NCI-H460 (cell line): Measurements from ENCODE around the gene PIK3R1. TPM values are rescaled to one million over a fixed set of nuclear protein-coding genes. Genes with fewer than 3 reads are reported as not detected.
"Not testable (repeated sequence)": the region's sequence is repeated elsewhere in the genome, so short reads cannot be mapped to it uniquely, and the experiment has no call there.

Experiments used
- DNase-seq: peaks from one replicate; pipeline ENCODE4 v3.0.0-alpha.2; 2016; ENCODE audit warnings: low read depth; ENCODE audit errors: extremely low read depth
- total RNA-seq: library from RNA; depleted of rRNA; stranded (reverse); fragments of >200 nt; shearing (Covaris generic); gene quantifications from 2 replicates; pipeline ENCODE4 v1.2.3, GENCODE V29; 2014

Gene PIK3R1
- total RNA-seq, 1 experiment from 2014 or later = 40.9 TPM

- DNase-seq = no peak
Observed at GRCh38 chr5:68192679-68193060, 22.9 kb upstream of the PIK3R1 start.

- DNase-seq = no peak
Observed at GRCh38 chr5:68193481-68194036, 22.0 kb upstream of the PIK3R1 start.

- DNase-seq = no peak
Observed at GRCh38 chr5:68194386-68194785, 21.2 kb upstream of the PIK3R1 start.

DNA sequence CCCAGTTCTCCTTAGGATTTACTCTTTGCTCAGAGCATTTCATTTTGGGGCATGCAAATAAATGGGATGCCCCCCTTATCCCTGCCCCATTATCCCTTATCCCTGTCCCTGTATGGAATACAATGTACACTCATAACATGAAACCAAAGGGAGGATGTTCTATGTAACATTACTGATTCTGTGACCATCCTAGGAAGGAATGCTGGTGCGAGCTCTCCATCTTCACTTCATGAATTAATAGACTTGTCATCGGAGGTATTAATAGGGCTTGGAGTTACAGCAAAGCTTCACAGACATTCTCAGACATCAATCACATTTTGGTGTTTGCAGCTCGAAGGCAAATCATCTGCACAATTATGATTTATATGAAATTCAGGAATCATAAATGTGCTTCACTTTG lies 20.4 kb upstream of the PIK3R1 start:
- no peak for DNase-seq

DNA sequence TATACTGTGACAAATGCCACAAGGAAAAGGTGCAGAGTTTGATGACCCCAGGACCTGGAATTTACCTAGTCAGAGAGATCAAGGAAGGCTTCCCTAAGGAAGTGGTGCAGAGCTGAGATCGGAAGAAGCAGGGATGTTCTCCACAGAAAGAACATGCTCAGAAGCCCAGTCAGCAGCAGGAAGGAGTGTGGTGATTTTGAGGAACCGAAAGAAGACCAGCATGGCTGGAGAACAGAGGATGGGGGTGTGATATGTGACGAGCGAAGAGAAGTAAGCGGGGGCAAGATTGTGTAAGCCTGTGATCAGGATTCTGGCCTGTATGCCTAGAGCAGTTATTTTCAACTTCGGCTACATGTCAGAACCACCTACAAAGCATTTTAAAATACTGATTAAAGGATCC lies 18.7 kb upstream of the PIK3R1 start:
- no peak for DNase-seq

DNA sequence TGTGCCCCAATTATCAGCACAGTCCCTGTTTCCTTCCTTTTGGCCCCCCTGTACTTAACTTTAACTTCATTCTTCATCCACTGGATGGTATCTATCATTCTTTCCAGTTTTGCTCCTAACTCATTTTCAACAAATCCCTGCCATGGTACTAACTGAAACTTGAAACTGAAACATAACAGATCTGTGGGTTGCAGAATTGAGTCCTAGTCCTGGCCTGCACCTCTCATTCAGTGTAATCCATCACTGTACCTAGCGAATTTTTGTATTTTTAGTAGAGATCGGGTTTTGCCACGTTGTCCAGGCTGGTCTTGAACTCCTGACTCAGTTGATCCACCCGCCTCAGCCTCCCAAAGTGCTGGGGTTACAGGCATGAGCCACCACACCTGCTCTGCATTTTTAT lies 15.3 kb upstream of the PIK3R1 start:
- DNase-seq = no peak

- not testable (repeated sequence) for DNase-seq
Observed at GRCh38 chr5:68210654-68211053, 4.9 kb upstream of the PIK3R1 start.

DNA sequence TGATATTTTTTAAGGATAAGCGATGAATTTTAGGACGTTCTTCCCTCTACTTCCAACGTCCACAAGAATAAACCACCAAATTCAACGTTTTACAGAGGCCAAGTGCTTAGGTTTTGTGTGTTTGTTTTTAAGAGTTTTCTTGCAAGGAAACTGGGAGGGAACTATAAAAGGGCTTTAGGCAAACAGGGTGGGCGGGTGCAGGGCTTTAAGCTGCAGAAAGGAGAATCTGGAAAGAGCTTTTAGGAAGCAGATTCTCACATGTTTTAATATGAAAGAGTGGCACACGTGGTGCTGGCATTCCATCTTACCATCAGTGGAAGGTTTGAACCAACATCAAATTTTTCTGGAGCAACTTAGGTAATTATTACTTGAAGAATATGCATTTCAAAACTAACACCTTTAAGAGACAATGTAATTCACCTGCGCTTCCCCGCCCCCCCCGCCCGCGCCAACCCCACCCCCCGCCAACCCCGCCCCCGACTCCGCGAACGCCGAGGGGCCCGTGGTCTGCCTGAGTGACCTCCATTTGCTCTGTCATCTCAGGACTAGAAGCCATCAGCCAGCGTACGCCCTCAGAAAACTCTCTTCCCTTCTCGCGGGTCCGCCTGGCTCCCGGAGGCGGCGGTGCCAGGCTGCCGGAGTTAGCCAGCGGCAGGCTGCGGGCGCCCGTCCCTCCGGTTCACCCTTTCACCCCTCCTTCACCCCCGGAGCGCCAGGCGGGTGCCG lies 911 bp upstream of the PIK3R1 start:
- no peak for DNase-seq

DNA sequence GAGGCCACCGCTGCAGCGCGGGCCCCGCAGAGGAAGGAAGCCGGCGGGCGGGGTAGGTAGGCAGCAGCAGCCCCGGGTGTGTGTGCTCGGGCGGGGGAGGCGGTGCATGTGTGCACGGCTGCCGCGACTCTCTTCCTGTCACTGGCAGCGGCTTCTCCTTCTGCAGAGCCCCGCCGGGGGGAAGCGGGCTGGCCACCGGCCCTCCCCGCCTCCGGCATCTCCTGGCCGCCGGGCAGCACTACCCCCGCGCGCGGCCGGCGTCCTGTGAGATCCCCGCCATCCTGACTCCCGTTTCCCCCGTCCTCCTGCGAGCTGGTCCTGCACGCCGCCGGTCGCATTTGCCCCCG lies 315 bp downstream of the PIK3R1 start:
- DNase-seq = no peak

DNA sequence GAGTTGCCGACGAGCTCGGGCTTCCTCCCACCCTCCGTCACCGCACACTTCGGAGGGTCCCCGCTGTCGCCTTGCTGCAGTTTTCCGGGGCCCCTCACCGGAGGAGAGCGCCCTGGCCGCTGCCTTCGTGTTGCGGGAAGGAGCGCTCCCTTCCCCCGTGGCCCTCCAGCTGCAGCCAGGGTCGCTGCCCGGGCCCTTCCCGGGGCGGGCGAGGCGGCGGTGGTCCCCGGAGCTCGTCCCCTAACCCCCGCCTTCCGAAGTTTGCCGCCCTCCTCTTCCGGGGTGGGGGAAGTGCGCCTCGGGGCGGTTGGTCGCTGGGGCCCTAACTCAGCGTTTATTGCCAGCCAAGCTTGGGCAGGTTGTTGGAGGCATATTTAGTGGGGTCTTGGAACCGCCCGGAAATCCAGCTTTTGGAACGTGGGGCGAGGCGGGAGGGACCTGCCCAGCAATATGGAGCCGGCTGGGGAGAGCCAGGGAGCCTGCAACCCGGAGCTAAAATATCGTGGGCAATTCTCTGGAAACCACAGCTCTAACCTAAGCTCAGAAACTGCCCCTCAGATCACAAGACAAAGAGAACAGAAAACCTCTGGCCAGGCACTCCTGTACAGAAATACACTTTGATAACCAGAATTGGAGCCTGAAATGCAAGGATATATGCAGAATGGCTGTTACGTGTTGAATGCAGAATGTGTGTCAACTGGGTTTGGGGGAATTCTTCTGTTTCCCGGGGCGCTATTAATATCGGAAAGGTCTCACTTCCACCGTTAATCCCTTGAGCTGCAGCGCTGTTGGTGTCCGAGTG lies 890 bp downstream of the PIK3R1 start:
- no peak for DNase-seq

DNA sequence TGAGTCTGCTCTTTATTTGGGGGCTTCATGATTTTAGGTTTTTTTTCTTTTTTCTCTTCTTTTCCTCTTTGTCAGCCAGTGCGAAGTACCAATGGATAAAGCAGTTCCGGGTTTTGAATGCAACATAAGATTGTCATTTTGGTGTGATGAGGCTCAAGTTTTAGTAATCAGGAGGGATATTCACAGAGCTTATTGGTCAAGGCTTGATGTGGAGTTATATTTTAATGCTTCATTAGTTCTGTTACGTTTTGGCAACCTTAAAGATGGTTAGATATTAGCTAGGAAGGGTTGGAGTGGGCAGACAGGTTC lies 1.4 kb downstream of the PIK3R1 start:
- no peak for DNase-seq

- no peak for DNase-seq
Observed at GRCh38 chr5:68217528-68217927, 2.0 kb downstream of the PIK3R1 start.

DNA sequence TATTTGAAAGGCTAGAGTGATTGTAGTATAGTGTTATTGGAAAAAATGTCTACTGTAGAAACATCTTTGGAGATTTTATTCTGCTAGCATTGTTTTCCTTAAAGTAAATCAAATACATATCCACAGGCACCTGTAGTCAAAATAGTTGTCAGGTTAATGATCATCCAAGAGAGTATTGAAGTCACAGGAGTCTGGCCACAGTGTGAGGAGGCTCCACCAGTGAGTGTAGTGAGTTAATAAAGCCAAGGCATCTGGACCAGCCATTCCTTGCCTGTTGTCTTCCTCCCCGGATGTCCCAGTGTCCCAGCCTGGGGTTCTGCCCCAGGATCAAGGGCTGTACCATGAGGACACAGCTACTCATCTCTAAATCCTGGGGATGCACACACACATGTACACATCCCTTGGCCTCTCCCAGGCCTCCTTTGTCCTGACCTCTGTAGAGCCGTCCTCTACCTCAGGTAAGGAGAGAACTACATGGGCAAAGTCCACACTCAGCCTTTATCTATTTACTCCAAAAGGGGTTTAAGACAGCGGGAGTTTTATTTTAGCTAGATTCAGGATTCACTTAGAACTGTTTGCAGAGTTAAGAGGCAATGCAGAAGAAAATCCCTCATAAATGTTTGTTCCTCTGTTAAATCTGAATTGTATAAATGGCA lies 3.7 kb downstream of the PIK3R1 start:
- no peak for DNase-seq

DNA sequence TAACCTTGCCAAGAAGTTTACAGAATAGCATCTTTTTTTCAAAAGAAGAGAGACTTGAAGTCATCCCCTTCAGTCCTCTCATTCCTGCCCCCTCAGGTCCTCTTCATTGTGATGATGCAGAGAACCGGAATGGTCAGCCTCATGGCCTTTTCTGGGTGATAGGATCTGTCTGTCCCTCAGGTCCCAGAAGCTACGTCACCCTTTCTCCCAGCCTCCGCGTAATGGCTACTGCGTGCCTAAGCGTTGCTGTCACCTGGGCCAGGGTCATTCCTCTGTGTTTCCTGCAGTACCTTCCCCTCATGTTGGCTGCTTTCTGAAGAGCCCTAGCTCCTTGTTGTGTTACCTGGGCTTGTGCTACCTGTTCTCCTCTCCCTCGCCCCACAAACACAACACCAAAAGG lies 4.7 kb downstream of the PIK3R1 start:
- DNase-seq = no peak

DNA sequence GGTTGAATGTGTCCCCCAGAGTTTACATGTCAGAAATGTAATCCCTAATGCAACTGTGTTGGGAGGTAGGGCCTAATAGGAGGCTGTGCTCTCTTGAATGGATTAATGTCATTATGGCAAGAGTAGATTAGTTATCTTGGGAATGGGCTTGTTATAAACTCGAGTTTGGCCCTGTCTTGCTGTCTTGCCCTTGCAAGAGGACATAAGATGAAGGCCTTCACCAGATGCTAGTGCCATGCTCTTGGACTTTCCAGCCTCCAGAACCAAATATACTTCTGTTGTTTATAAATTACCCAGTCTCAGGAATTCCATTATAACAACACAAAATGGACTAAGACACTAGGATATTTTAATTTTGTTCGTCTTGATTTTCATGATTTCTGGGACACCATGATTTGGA lies 5.4 kb downstream of the PIK3R1 start:
- DNase-seq = no peak

- DNase-seq = no peak
Observed at GRCh38 chr5:68221488-68221887, 5.9 kb downstream of the PIK3R1 start.

DNA sequence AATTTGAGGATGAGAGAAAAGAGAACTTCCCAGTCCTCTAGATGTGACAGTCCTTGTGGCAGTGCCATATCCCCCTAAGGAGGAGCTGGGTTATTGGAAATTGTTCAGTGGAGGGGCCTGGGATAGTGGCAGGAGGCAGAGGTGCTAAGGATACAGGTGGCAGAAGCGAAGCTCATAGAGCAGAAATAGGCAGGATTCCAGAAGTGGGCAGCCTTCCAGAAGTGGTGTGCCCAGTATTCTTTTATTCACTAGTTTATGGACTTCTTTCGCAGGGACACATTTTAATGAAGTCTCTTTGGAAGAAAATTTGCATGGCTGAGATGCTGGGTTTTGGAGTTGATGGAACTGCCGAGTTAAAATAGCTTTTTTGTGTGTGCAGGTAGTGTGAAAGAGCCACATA lies 6.8 kb downstream of the PIK3R1 start:
- no peak for DNase-seq

- no peak for DNase-seq
Observed at GRCh38 chr5:68222824-68223354, 7.3 kb downstream of the PIK3R1 start.

GRCh38 chr5:68223904-68224303 lies 8.3 kb downstream of the PIK3R1 start:
- no peak for DNase-seq

DNA sequence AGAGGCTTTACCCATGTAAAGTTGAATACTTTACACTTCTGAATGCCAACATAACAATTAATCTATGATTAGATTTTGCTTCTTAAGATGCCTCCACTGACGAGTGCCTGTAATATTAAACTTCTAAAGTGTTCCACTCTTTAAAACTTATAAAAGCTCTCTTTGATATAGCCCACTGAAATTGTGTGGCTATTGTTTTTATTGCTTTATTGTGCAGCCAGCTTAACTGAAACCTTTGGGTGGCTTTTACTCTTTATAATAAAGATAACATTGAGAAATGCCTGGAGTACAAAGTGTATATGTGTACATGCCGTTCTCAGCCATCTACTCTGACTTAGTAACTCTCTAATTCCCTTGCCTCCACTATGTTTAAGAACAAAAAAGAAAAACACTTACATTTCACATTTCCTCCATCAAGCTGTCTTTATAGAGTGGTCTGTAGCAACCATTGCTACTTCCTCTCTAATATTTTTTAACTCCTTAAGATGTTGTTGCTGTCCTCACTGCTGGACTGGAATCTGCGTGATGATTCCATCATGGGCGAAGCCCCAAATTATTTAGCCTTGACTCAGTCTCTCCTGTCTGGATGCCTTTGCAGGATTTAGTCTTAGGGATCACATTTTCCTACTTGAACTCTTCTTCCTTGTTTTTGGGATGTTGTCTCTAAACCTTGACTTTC lies 9.1 kb downstream of the PIK3R1 start:
- no peak for DNase-seq
